Osteoblast (primary cell): ENCODE results near the gene CRAT. TPM values are rescaled to one million over a fixed set of nuclear protein-coding genes. Genes with fewer than 3 reads are reported as not detected.

ENCODE experiments used
- DNase-seq: peaks from one replicate; pipeline ENCODE4 v3.0.0; 2011; ENCODE audit warnings: low spot score, mixed read lengths; ENCODE audit not compliant: insufficient read length; ENCODE audit errors: missing footprints
- H2AFZ ChIP-seq: 2 replicates; pipeline ENCODE4 v1.6.0; 2011; ENCODE audit warnings: mild to moderate bottlenecking, low read length
- H3K27ac ChIP-seq: 2 replicates; pipeline ENCODE4 v1.5.1; 2011; ENCODE audit warnings: mild to moderate bottlenecking, low read depth, low read length, moderate library complexity
- H3K27me3 ChIP-seq: 2 replicates; pipeline ENCODE4 v1.6.0; 2012; ENCODE audit warnings: mild to moderate bottlenecking, control low read depth, inconsistent platforms, low read length, moderate library complexity; ENCODE audit not compliant: insufficient read depth
- H3K36me3 ChIP-seq: 2 replicates; pipeline ENCODE4 v1.5.1; 2011; ENCODE audit warnings: mild to moderate bottlenecking, low read length, control low read depth, moderate library complexity; ENCODE audit not compliant: insufficient read depth
- H3K4me1 ChIP-seq: 2 replicates; pipeline ENCODE4 v1.5.1; 2011; ENCODE audit warnings: mild to moderate bottlenecking, low read length, control low read depth, moderate library complexity; ENCODE audit not compliant: insufficient read depth
- H3K4me2 ChIP-seq: 2 replicates; pipeline ENCODE4 v1.6.0; 2011; ENCODE audit warnings: mild to moderate bottlenecking, low read length; ENCODE audit not compliant: insufficient read depth
- H3K4me3 ChIP-seq: fragments of 200-600 bp; sonication (generic); 3 replicates; pipeline ENCODE4 v1.5.1; 2012; ENCODE audit warnings: mild to moderate bottlenecking, low read length, inconsistent platforms; ENCODE audit not compliant: insufficient read depth
- H3K79me2 ChIP-seq: 2 replicates; pipeline ENCODE4 v1.6.0; 2012; ENCODE audit warnings: mild to moderate bottlenecking, low read length, control low read depth, inconsistent platforms; ENCODE audit not compliant: insufficient read depth
- H3K9me3 ChIP-seq: 2 replicates; pipeline ENCODE4 v1.5.1; 2011; ENCODE audit warnings: low read depth, low read length, control low read depth
- H4K20me1 ChIP-seq: 2 replicates; pipeline ENCODE4 v1.6.0; 2012; ENCODE audit warnings: mild to moderate bottlenecking, low read length, control low read depth; ENCODE audit not compliant: insufficient read depth
- total RNA-seq: library from RNA; depleted of rRNA; stranded (reverse); fragments of >200 nt; gene quantifications from 2 replicates; pipeline ENCODE4 v1.2.3, GENCODE V29; 2012
- TF ChIP-seq, protein P1 (sequence below): IDR thresholded peaks from 2 replicates; pipeline ENCODE4 v1.5.1; 2011; ENCODE audit warnings: mild to moderate bottlenecking, low read depth, low read length, moderate library complexity; ENCODE audit errors: extremely low read depth

The CRAT gene
- total RNA-seq, 1 donor = 79.6 TPM

DNA sequence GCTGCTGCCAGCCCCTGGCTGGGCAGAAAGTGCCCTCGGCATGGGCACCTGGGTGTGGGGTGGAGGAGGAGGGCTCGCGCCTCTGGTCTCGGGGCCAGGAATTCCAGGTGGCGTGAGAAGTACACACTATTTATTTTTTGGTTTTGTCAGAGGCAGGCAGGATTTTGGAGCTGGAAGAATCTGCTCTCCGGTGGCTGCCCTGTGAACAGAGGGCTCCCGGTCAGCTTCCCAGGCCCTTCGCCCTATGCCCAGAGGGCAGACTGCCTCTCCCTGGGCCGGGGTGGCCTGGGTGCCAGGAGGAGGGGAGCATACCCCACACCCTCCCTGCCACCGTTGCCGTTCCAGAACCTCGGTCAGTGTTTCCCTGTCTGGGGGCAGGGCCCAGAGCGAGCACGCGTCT is 21.3 kb downstream of the CRAT start:
- H3K27me3 ChIP-seq = no peaks in the 10 kb centered on the region
- no peak overlapping the region for H3K4me2 ChIP-seq
- no peak overlapping the region for H2AFZ ChIP-seq
- H3K9me3 ChIP-seq = no peaks in the 10 kb centered on the region
- TF ChIP-seq, protein P1, sequence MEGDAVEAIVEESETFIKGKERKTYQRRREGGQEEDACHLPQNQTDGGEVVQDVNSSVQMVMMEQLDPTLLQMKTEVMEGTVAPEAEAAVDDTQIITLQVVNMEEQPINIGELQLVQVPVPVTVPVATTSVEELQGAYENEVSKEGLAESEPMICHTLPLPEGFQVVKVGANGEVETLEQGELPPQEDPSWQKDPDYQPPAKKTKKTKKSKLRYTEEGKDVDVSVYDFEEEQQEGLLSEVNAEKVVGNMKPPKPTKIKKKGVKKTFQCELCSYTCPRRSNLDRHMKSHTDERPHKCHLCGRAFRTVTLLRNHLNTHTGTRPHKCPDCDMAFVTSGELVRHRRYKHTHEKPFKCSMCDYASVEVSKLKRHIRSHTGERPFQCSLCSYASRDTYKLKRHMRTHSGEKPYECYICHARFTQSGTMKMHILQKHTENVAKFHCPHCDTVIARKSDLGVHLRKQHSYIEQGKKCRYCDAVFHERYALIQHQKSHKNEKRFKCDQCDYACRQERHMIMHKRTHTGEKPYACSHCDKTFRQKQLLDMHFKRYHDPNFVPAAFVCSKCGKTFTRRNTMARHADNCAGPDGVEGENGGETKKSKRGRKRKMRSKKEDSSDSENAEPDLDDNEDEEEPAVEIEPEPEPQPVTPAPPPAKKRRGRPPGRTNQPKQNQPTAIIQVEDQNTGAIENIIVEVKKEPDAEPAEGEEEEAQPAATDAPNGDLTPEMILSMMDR = no peak
- no peaks in the 10 kb centered on the region for H3K4me1 ChIP-seq
- peaks cover 3% of the 10 kb centered on the region for H3K36me3 ChIP-seq
- no peak overlapping the region for H3K4me3 ChIP-seq
- DNase-seq = peak; percentile 22
- no peak overlapping the region for H3K27ac ChIP-seq
- no peaks in the 10 kb centered on the region for H3K79me2 ChIP-seq
- no peaks in the 10 kb centered on the region for H4K20me1 ChIP-seq

DNA sequence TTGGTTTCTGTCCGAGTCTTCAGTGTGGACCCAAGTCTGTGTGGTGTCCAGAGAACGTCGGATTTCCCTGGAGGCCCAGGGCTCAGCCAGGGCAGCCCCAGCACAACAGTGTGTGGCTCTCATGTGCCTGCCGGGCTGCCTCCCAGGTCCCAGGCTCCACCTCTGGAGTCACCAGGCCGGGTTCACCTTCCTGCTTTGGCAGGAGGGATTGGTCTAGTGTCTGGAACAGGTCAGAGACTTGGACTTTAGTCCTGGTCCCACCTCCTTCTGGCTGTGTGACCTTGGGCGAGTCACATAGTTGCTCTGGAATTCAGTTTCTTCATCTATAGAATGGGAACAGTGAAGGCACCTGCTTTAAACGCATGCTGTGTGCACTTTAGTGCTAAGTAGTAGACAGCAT is 26.5 kb downstream of the CRAT start:
- TF ChIP-seq, protein P1 = no peak
- no peaks in the 10 kb centered on the region for H3K27me3 ChIP-seq
- peaks cover 28% of the 10 kb centered on the region for H3K79me2 ChIP-seq
- no peaks in the 10 kb centered on the region for H3K36me3 ChIP-seq
- H3K4me3 ChIP-seq = no peak overlapping the region
- H3K4me2 ChIP-seq = no peak overlapping the region
- H2AFZ ChIP-seq = no peak overlapping the region
- no peak overlapping the region for H3K27ac ChIP-seq
- peaks cover 14% of the 10 kb centered on the region for H3K4me1 ChIP-seq
- peaks cover 5% of the 10 kb centered on the region for H4K20me1 ChIP-seq
- no peak for DNase-seq
- H3K9me3 ChIP-seq = no peaks in the 10 kb centered on the region

DNA sequence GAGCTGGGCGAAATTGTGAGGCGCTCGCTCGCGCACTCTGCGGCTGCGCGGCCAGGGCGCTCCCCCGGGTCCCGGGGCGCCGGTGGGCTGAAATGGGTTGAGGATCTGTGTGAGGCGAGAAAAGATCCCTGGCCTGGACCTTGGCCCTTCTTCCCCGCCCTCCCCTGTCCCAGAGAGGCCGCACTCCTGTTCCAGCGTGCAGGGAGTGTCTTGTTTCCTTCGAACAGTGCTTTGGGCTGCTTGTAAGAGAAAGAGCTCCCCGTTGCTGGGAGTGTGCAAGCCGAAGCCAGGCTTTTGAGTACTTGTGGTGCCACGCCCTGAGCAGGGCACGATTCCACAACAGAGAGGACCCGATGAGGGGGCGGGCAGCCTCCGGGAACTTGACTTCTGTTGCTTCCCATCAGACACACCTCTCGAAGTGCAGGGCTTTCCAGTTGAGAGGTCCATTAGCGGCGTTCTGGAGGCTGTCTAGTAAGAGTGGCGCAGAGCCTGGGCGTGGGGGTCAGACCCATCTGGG is 29.1 kb downstream of the CRAT start:
- no peak for DNase-seq

GRCh38 chr9:129080601-129081387 is 29.8 kb downstream of the CRAT start, which contains the start of gene DOLPP1:
TSS of gene DOLPP1 (plus strand) at chr9:129081111. CDS start at chr9:129081132, 21 bp downstream.
- Histone ChIP-seq H3K27me3 (no peaks in the 10 kb centered on the region), H4K20me1 (peaks cover 5% of the 10 kb centered on the region), H3K79me2 (peaks cover 28% of the 10 kb centered on the region), H3K36me3 (no peaks in the 10 kb centered on the region), H2AFZ (peak within 1 kb of the TSS; percentile 99), H3K4me3 (peak within 1 kb of the TSS; percentile 97), H3K4me1 (peaks cover 14% of the 10 kb centered on the region), H3K9me3 (no peaks in the 10 kb centered on the region), H3K27ac (peak within 1 kb of the TSS; percentile 64), H3K4me2 (peak within 1 kb of the TSS; percentile 99)
- TF ChIP-seq, protein P1 = no peak
- DNase-seq = peak; percentile 100

More for the DNA sequence above, 29.1 kb downstream of the CRAT start:
- peak overlapping the region; percentile 64 for H3K27ac ChIP-seq
- peak overlapping the region; percentile 96 for H2AFZ ChIP-seq
- no peaks in the 10 kb centered on the region for H3K9me3 ChIP-seq
- H4K20me1 ChIP-seq = peaks cover 5% of the 10 kb centered on the region
- no peaks in the 10 kb centered on the region for H3K36me3 ChIP-seq
- TF ChIP-seq, protein P1 = no peak
- H3K27me3 ChIP-seq = no peaks in the 10 kb centered on the region
- peak overlapping the region; percentile 97 for H3K4me3 ChIP-seq
- peaks cover 28% of the 10 kb centered on the region for H3K79me2 ChIP-seq
- H3K4me2 ChIP-seq = peak overlapping the region; percentile 97
- peaks cover 14% of the 10 kb centered on the region for H3K4me1 ChIP-seq
